Keratinocyte (primary cell): ENCODE results near the gene SQSTM1.

ENCODE experiments used
- CTCF ChIP-seq, 3 experiments: IDR thresholded peaks in 1 of 3; conservative IDR thresholded peaks in 1 of 3; optimal IDR thresholded peaks in 1 of 3; 2 replicates in 2 of 3; 3 replicates in 1 of 3; pipeline versions ENCODE3 to v1.5.1; 2011; ENCODE audit warnings: low read length in 3 of 3, mild to moderate bottlenecking in 3 of 3, moderate library complexity in 2 of 3, control low read depth in 1 of 3, inconsistent platforms in 1 of 3; ENCODE audit not compliant: insufficient read depth in 2 of 3; ENCODE audit errors: extremely low read depth in 1 of 3
- EZH2 ChIP-seq: IDR thresholded peaks from one replicate; pipeline ENCODE4 v1.6.1; 2012; ENCODE audit warnings: inconsistent platforms, mild to moderate bottlenecking, low read length, moderate library complexity

DNA sequence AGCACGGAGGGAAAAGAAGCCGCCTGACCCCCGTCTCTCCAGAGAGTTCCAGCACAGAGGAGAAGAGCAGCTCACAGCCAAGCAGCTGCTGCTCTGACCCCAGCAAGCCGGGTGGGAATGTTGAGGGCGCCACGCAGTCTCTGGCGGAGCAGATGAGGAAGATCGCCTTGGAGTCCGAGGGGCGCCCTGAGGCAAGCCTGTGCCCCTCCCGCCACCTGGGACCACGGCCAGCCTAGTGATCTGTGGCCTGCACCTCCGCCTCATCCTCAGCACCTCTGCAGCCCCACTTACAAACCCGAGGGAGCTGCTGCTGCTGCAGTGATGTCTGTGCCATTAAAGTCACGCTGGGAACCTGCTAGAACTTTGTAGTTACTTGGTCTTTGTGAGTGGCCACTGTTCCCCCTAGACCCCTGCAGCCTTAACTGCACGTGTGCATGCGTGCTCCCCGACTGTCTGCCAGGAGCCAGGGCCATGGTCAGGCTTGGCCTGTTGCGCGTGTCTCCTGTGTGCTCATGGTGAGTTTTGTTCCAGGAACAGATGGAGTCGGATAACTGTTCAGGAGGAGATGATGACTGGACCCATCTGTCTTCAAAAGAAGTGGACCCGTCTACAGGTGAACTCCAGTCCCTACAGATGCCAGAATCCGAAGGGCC is 12.5 kb downstream of the SQSTM1 start:
- TF ChIP-seq EZH2: no peak
- no peak for TF ChIP-seq CTCF (optimal IDR thresholded peaks at IDR 0.05 in 1 of 3, IDR thresholded peaks at IDR 0.05 in 1 of 3, conservative IDR thresholded peaks at IDR 0.05 in 1 of 3; ENCODE audit: extremely low read depth in 1 of 3, insufficient read depth in 2 of 3, low read length in 3 of 3)
